HEK293 (cell line): Measurements from ENCODE around the gene MORC1.

ENCODE experiments used
- CTCF ChIA-PET: fragments of 350-600 bp; formaldehyde crosslinking; extraction: SDS; loops from one replicate; lab custom pipeline; 2021; ENCODE audit warnings: antibody characterized with exemption; lab: Yijun Ruan, JAX
- POLR2A ChIA-PET: fragments of 300-600 bp; formaldehyde crosslinking; extraction: SDS; loops from one replicate; lab custom pipeline; 2020; ENCODE audit warnings: antibody characterized with exemption, inconsistent platforms; lab: Yijun Ruan, JAX
- H3K27ac ChIP-seq: fragments of 200-500 bp; sonication (Bioruptor generic); 2 replicates; pipeline ENCODE4 v1.5.1; 2014; ENCODE audit warnings: low read depth, low read length, control low read depth, inconsistent platforms; ENCODE audit errors: extremely low read depth
- H3K36me3 ChIP-seq, 2 experiments: fragments of 200-500 bp in 1 of 2; sonication (Bioruptor generic) in 1 of 2; 1 replicate in 1 of 2; 2 replicates in 1 of 2; pipeline ENCODE4 v1.5.1; 2014 to 2017; ENCODE audit warnings: inconsistent platforms in 2 of 2, low read length in 2 of 2; ENCODE audit not compliant: control insufficient read depth in 2 of 2, insufficient read depth in 1 of 2
- H3K4me1 ChIP-seq: fragments of 200-500 bp; sonication (Bioruptor generic); 2 replicates; pipeline ENCODE4 v1.5.1; 2014; ENCODE audit warnings: mild to moderate bottlenecking, low read length, inconsistent platforms; ENCODE audit not compliant: control insufficient read depth, insufficient read depth
- H3K4me3 ChIP-seq: 2 replicates; pipeline ENCODE4 v1.5.1; 2011; ENCODE audit warnings: low read depth, mild to moderate bottlenecking, control low read depth, low read length, moderate library complexity
- H3K9me3 ChIP-seq: fragments of 200-500 bp; sonication (Bioruptor generic); 2 replicates; pipeline ENCODE4 v1.5.1; 2014; ENCODE audit warnings: low read depth, low read length, inconsistent platforms; ENCODE audit not compliant: control insufficient read depth, insufficient read depth
- CTCF ChIP-seq: fragments of 450-650 bp; formaldehyde crosslinking; IDR thresholded peaks from 2 replicates; pipeline ENCODE4 v1.5.1; 2016; ENCODE audit warnings: missing biosample characterization, missing genetic modification characterization
- GFI1B ChIP-seq: fragments of 450-650 bp; formaldehyde crosslinking; IDR thresholded peaks from 2 replicates; pipeline ENCODE4 v1.5.1; 2016; ENCODE audit warnings: missing biosample characterization, missing genetic modification characterization
- GLI4 ChIP-seq: fragments of 450-650 bp; formaldehyde crosslinking; IDR thresholded peaks from 2 replicates; pipeline ENCODE4 v1.5.1; 2016; ENCODE audit warnings: missing biosample characterization, missing genetic modification characterization
- GLIS1 ChIP-seq: fragments of 450-650 bp; formaldehyde crosslinking; IDR thresholded peaks from 2 replicates; pipeline ENCODE4 v1.5.1; 2016; ENCODE audit warnings: missing biosample characterization, missing genetic modification characterization
- HOXA7 ChIP-seq: sonication (generic); formaldehyde crosslinking; IDR thresholded peaks from 2 replicates; pipeline ENCODE4 v1.8.1; 2022; ENCODE audit warnings: missing genetic modification reagents, borderline replicate concordance
- MEIS1 ChIP-seq: sonication (generic); formaldehyde crosslinking; IDR thresholded peaks from 2 replicates; pipeline ENCODE4 v1.8.1; 2022; ENCODE audit warnings: missing genetic modification reagents, mild to moderate bottlenecking, borderline replicate concordance
- RBAK ChIP-seq: fragments of 450-650 bp; formaldehyde crosslinking; IDR thresholded peaks from 2 replicates; pipeline ENCODE4 v1.5.1; 2016; ENCODE audit warnings: missing biosample characterization, missing genetic modification characterization
- SP2 ChIP-seq: fragments of 450-650 bp; formaldehyde crosslinking; IDR thresholded peaks from 2 replicates; pipeline ENCODE4 v1.5.1; 2016; ENCODE audit warnings: missing biosample characterization, missing genetic modification characterization
- ZBTB7A ChIP-seq: fragments of 450-650 bp; formaldehyde crosslinking; IDR thresholded peaks from 2 replicates; pipeline ENCODE4 v1.5.1; 2016; ENCODE audit warnings: low read depth, missing biosample characterization, missing genetic modification characterization
- ZEB2 ChIP-seq: fragments of 450-650 bp; formaldehyde crosslinking; IDR thresholded peaks from 2 replicates; pipeline ENCODE4 v1.5.1; 2016; ENCODE audit warnings: missing biosample characterization, missing genetic modification characterization
- ZNF174 ChIP-seq: fragments of 450-650 bp; formaldehyde crosslinking; IDR thresholded peaks from 2 replicates; pipeline ENCODE4 v1.5.0; 2017; ENCODE audit warnings: missing biosample characterization, mild to moderate bottlenecking, missing genetic modification characterization
- ZNF18 ChIP-seq: fragments of 450-650 bp; formaldehyde crosslinking; IDR thresholded peaks from 2 replicates; pipeline ENCODE4 v1.5.1; 2016; ENCODE audit warnings: missing biosample characterization, missing genetic modification characterization
- ZNF202 ChIP-seq: fragments of 450-650 bp; formaldehyde crosslinking; IDR thresholded peaks from 2 replicates; pipeline ENCODE4 v1.5.1; 2016; ENCODE audit warnings: missing biosample characterization, missing genetic modification characterization, borderline replicate concordance
- ZNF26 ChIP-seq: fragments of 450-650 bp; formaldehyde crosslinking; IDR thresholded peaks from 2 replicates; pipeline ENCODE4 v1.5.1; 2016; ENCODE audit warnings: missing biosample characterization, missing genetic modification characterization
- ZNF266 ChIP-seq: fragments of 450-650 bp; formaldehyde crosslinking; IDR thresholded peaks from 2 replicates; pipeline ENCODE4 v1.5.1; 2016; ENCODE audit warnings: missing biosample characterization, missing genetic modification characterization, low read depth
- ZNF292 ChIP-seq: fragments of 450-650 bp; formaldehyde crosslinking; IDR thresholded peaks from 2 replicates; pipeline ENCODE4 v1.5.1; 2016; ENCODE audit warnings: low read depth, missing biosample characterization, missing genetic modification characterization, borderline replicate concordance
- ZNF48 ChIP-seq: fragments of 450-650 bp; formaldehyde crosslinking; IDR thresholded peaks from 2 replicates; pipeline ENCODE4 v1.5.1; 2016; ENCODE audit warnings: missing biosample characterization, missing genetic modification characterization
- ZNF488 ChIP-seq: fragments of 450-650 bp; formaldehyde crosslinking; IDR thresholded peaks from 2 replicates; pipeline ENCODE4 v1.5.1; 2016; ENCODE audit warnings: missing biosample characterization, missing genetic modification characterization
- ZNF521 ChIP-seq: fragments of 450-650 bp; formaldehyde crosslinking; IDR thresholded peaks from 2 replicates; pipeline ENCODE4 v1.5.1; 2017; ENCODE audit warnings: missing biosample characterization, mild to moderate bottlenecking, missing genetic modification characterization
- ZNF549 ChIP-seq: fragments of 450-650 bp; IDR thresholded peaks from 2 replicates; pipeline ENCODE4 v1.5.1; 2018; ENCODE audit warnings: missing biosample characterization, missing genetic modification characterization, mild to moderate bottlenecking, inconsistent platforms, moderate library complexity
- ZNF664 ChIP-seq: fragments of 450-650 bp; formaldehyde crosslinking; IDR thresholded peaks from 2 replicates; pipeline ENCODE4 v1.5.1; 2016; ENCODE audit warnings: missing biosample characterization, missing genetic modification characterization
- TF ChIP-seq, protein P1 (sequence below): fragments of 450-650 bp; formaldehyde crosslinking; IDR thresholded peaks from 2 replicates; pipeline ENCODE4 v1.5.1; 2017; ENCODE audit warnings: missing biosample characterization, mild to moderate bottlenecking, missing genetic modification characterization, moderate library complexity
- TF ChIP-seq, protein P2 (sequence below): fragments of 450-650 bp; formaldehyde crosslinking; IDR thresholded peaks from 2 replicates; pipeline ENCODE4 v1.5.1; 2016; ENCODE audit warnings: missing biosample characterization, missing genetic modification characterization

Gene MORC1

GRCh38 chr3:108918866-108919265 lies 199.1 kb downstream of the MORC1 start:
- no peak for TF ChIP-seq ZNF292
- no peak for TF ChIP-seq ZNF664 (tag by site-specific recombination)
- no peak for TF ChIP-seq ZNF48 (tag by site-specific recombination)
- TF ChIP-seq MEIS1 (CRISPR knock-in tag): no peak
- no peak for TF ChIP-seq GLIS1
- no peak for TF ChIP-seq ZNF18 (tag by site-specific recombination)
- TF ChIP-seq ZEB2 (tag by site-specific recombination): no peak
- no peak for TF ChIP-seq GLI4 (tag by site-specific recombination)
- TF ChIP-seq GFI1B (tag by site-specific recombination): no peak
- ChIA-PET POLR2A (no interaction called here), CTCF (interaction anchor here (2.3 kb wide), 1 partner anchor 257 kb away, joined by 6 read pairs; no protein-coding TSS in a partner anchor)
- H3K4me1 ChIP-seq: no peaks in the 10 kb centered on the region
- no peaks in the 10 kb centered on the region for H3K9me3 ChIP-seq
- no peaks in the 10 kb centered on the region for H3K36me3 ChIP-seq
- no peak overlapping the region for H3K27ac ChIP-seq
- no peak overlapping the region for H3K4me3 ChIP-seq

DNA sequence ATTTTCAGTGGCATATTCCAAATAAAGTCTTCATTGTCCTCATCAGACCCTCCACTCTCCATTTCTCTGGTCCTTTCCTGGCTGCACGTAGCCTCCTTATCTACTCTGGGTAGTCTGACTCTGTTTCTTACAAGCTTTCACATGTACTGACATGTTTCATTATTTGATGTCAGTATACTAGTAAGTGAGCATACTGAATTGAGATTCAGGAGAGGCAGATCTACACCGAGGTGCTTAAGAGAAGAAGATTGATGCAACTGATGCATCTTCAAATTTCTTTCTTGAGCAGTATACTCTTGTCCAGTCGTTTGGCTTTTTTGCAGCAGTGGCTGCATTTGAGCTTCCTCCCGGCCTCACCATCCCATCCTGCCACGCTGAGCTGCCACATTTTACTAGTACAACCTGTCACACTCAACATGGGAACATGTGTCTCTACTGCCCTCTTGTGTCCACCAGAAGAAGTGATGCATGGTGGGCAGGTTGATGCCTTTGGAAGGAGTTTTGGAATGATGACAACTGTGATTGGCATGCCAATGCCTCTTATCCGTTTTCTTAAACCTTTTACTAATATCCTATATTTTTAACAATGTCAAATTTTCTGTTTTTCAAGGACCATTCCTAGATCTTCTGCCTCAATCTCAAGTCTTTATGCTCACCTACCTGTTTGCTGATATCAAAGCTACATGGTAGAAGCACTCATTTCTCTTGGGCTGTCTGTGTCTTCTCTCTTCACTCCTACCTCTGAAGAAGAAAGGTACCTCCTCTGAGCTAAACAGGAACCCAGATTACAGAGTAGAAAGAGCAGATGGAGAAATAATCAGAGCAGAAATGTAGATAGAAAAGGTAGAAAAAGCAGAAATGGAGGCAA lies 202.9 kb downstream of the MORC1 start:
- H3K4me1 ChIP-seq: no peaks in the 10 kb centered on the region
- no peaks in the 10 kb centered on the region for H3K36me3 ChIP-seq
- H3K4me3 ChIP-seq: no peak overlapping the region
- H3K27ac ChIP-seq: no peak overlapping the region
- H3K9me3 ChIP-seq: no peaks in the 10 kb centered on the region
- ChIA-PET CTCF (interaction anchor here (0.6 to 1.7 kb wide), 27 partner anchors 10 to 1239 kb away, joined by 3 to 10 read pairs (median 3); no protein-coding TSS in a partner anchor), POLR2A (no interaction called here)
- no peak for TF ChIP-seq ZNF48 (tag by site-specific recombination)
- TF ChIP-seq ZNF549 (tag by site-specific recombination): no peak
- TF ChIP-seq ZNF488 (tag by site-specific recombination): no peak
- TF ChIP-seq RBAK: no peak
- TF ChIP-seq HOXA7 (CRISPR knock-in tag): no peak
- TF ChIP-seq ZNF174 (tag by site-specific recombination): no peak
- TF ChIP-seq ZNF26 (tag by site-specific recombination): no peak
- TF ChIP-seq CTCF (tag by site-specific recombination): peak; percentile 50
- no peak for TF ChIP-seq ZNF521 (tag by site-specific recombination)
- TF ChIP-seq, protein P1, sequence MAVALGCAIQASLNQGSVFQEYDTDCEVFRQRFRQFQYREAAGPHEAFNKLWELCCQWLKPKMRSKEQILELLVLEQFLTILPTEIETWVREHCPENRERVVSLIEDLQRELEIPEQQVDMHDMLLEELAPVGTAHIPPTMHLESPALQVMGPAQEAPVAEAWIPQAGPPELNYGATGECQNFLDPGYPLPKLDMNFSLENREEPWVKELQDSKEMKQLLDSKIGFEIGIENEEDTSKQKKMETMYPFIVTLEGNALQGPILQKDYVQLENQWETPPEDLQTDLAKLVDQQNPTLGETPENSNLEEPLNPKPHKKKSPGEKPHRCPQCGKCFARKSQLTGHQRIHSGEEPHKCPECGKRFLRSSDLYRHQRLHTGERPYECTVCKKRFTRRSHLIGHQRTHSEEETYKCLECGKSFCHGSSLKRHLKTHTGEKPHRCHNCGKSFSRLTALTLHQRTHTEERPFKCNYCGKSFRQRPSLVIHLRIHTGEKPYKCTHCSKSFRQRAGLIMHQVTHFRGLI (tag by site-specific recombination): no peak
- no peak for TF ChIP-seq ZNF266 (tag by site-specific recombination)
- TF ChIP-seq SP2 (tag by site-specific recombination): no peak
- no peak for TF ChIP-seq ZBTB7A (tag by site-specific recombination)
- no peak for TF ChIP-seq ZNF202 (tag by site-specific recombination)
- TF ChIP-seq, protein P2, sequence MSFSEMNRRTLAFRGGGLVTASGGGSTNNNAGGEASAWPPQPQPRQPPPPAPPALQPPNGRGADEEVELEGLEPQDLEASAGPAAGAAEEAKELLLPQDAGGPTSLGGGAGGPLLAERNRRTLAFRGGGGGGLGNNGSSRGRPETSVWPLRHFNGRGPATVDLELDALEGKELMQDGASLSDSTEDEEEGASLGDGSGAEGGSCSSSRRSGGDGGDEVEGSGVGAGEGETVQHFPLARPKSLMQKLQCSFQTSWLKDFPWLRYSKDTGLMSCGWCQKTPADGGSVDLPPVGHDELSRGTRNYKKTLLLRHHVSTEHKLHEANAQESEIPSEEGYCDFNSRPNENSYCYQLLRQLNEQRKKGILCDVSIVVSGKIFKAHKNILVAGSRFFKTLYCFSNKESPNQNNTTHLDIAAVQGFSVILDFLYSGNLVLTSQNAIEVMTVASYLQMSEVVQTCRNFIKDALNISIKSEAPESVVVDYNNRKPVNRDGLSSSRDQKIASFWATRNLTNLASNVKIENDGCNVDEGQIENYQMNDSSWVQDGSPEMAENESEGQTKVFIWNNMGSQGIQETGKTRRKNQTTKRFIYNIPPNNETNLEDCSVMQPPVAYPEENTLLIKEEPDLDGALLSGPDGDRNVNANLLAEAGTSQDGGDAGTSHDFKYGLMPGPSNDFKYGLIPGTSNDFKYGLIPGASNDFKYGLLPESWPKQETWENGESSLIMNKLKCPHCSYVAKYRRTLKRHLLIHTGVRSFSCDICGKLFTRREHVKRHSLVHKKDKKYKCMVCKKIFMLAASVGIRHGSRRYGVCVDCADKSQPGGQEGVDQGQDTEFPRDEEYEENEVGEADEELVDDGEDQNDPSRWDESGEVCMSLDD (tag by site-specific recombination): no peak
